8988T (cell line): ENCODE results near the gene ABLIM1.

ENCODE experiments used
- DNase-seq: peaks from one replicate; pipeline ENCODE4 v3.0.0; 2011

The ABLIM1 gene

DNA sequence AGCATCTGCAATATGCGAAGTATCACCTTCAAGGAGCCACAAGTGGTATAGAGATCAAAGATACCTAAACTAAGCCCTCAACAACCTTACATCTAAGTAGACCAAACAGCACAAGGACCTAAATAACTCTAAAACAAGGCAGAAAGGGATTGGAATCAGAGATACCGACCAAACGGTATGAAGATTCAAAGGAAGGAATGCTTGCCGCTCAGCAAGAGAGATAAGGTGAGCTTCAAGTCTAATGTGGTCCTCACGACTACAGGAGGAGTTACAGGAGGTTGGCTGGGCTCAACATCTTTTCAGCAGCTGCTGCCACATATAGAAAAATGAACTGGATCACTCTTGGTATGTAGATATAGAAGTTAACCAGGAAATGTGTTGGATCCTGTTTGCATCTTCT lies 11.6 kb downstream of the ABLIM1 start:
- DNase-seq: no peak

DNA sequence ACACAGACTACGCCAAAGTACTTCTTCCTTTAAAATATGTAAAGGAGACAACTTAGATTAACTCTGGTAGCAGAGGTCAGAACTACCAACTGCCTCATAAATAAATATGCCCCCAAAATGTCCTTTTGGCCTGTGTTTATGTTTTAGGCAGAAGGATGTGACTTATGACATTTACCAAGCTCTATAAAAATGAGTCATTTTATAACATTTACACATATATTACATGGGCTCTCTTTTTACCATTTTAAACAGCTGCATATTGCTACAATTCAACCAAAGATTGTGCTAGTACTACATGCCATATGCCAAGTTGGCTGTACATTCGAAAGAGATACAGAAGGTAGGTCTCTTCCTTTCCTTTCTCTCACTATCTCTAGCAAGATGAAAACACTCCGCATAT lies 12.4 kb downstream of the ABLIM1 start:
- DNase-seq: no peak

DNA sequence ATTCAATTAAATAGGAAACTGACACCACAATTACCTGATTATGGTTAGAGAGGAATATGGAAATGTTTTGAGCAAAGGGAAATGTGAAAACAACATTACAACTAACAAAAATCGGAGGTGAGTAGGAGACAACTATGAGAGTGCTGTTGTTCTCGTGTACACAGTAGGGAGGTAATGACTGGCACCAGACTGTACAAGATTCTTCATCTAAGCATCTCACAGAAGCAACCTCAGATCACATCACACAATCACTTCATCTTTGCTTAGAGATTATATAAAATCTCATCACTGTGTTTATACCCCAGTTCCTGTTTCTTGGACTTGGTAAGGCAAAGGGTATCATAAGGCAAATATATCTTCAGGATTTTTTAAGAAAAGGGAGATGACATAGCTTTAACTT lies 14.9 kb downstream of the ABLIM1 start:
- no peak for DNase-seq

DNA sequence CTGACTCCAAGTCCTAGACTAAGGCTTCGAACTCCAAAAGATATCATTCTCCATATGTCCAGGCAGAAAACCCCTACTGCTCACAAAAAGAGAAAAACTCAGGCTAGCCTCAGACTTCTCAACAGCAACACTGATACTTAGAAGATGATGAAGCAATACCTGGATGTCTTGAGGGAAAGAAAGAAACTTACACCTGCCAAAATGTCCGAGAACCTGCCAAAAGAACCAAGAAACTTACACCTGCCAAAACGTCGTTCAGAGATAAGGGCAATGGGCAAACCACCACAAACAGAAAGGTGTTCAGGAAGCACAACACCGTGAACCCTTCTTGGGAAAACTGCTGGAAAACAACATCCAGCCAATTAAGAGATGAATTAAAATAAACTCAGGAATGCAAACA lies 15.3 kb downstream of the ABLIM1 start:
- no peak for DNase-seq

DNA sequence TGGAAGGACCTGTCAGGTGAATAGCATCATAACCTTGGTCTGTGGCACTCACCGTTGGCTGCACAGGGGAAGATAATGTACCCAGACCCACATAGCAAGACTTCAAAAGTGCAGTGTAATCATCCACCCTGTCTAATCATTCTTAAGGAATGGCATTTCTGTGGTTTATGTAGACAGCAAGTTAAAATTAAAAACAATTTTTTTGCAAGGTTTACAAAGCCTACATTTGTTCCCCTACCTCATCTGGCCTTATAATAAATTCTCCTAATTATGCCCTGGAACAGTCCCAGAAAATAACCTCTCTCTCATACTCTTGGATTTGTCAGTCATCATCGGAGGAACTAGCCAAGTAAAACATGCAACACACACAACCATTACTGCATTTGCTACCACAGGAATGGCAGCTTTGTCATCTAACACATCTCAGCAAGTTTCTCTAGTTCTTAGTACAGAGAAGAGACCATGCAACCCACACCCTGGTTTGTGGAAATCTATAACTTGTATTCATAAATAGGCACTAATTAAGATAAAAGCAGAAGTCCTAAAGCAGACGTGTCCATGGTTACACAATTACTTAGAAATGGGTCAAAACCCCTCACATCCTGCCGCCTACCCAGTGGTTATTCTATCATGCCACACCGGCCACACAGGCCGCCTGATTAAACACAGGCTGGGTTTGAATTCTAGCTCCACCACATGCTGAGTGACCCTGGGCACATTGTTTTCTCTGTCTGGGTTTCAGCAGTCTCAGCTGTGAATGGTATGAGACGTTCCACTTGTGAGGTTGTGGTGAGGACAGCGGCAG lies 19.1 kb downstream of the ABLIM1 start:
- DNase-seq: no peak

DNA sequence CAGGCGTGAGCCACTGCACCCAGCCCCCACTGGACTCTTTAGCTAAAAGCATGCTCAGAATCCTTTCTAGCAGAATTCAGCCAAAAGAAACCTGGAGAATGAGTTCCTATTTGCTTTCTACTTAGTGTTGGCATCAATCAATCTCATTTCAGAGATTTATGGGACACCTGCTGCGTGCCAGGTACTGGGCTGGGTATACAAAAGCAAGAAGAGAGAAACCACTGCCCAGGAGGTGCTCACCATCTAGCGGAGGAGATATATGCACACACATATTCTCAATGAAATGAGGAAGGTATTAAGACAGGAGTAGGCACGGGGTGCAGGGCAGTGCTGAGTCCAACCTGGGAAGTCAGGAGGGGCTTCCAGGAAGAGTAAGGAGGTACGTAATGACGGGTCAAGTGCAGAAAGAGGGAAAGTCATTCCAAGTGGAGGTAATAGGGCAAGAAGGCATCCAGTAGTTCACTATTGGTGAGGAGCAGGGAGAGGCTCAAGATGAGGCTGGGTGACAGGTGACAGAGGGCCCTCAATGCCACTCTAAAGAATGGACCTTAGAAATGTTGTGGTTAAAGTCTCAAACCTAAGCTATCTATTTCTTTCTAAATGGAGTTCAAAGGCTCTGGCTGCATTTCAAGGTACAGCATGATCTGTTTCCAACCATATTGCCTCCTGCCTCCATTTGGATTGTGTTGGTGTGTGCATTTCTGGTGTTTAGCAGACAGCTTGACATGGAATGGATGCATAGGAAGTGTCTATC lies 22.1 kb downstream of the ABLIM1 start:
- DNase-seq: no peak

DNA sequence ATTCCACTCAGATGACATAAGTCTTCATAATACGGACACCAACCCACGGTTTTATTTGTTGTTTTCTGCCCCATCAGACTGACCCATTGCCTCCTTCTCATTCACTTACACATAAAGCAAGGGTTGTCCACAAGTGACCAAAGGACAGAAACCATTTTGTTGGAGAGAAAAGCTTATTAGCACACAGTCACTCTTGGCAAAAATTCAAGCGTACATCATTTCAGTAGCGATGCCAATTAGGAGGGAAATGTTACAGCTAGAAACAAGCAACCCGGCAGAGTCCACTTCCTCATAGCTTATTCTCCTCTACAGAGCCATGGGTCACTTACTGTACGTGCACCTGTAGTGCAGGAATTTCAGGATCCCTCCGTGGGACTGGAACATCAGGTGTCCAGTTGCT lies 23.0 kb downstream of the ABLIM1 start:
- no peak for DNase-seq

DNA sequence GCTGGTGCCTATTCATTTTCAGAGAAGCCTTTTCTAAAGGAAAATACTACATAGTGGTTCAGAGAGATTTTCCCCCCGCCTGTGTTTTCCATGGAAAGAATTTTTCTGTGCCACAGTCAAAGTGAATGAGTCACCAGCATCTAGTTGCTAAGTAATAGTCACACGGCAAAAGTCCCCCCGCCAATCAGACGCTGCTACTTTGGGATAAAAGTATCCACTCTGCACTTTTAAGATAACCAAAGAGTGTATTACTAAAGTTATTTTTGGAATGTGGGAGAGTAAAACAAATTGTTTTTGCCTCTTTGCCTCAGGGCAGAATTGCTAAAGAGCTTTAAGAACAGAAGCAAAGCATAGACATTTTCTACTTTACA lies 23.5 kb downstream of the ABLIM1 start:
- DNase-seq: no peak

DNA sequence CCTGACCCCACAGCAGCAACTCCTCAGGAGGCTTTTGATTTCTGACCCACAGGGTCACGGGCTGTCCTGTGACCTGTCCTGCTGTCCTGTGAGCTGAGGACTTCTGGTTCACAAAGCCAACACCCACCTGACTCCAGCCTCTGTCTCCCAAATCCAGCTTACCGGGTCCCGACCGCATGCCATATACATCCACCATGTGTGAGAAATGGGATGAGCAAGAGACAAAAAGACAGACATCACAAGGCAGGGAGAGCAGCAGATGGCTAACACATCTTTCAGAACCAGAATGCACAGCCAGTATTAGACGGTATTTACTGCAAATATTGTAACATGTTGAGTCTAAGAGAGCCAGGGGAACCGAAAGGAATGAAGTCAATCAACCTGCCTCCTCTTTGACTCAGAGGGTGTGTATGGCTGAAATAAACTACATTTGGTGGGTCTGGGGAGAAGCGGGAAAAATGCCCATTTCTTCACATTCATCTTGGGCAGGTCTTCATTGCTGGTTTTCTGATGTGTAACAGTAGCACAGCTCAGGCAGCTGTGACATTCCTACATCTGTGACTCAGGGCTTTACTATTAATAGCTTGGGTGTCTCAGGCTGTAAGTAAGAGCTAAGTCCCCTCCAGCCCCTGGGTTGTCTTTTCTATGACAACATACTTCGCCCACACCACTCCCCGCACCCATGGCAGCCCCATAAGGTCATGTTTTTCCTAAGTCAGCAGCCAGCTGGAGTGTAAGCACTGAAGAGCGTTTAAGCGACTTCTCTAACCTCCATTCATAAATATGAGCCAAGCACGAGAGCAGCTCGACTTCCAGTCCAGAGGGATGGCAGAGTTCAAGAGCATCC lies 25.0 kb downstream of the ABLIM1 start:
- DNase-seq: peak; percentile 63

DNA sequence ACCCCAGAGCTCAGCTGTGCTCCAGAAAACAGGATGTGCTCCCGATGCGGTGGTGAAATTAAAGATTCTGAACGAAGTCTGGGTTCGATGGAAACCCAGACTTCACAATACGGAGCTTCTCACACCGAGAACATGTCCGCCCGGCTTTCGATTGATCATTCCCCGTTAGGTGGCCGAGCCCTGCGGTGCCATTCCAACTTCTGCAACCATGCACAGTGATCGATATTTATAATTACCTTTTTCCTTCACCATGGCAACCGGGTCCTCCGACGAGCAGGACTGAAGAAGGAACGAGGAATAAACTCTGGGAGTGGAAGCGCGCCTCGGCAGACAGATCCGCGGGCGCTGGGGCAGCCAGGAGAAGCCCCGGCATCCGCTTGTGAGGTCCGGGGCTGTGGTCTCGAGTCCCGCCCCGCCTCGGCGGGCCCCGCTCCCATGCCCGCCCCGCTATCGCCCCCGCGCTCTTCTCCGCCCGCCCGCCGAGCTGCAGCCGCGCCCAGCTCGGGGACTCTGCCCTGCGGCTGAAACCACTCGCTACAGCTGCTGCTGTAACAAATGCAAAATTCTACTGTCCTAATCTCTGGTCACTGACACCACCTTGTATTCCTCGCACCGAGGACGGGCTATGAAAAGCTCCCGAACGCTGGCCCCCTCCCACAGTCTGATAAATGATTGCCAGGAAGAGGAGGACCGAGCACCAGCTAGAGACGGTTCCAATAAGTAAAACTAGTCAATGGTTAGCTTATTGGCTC lies 26.2 kb downstream of the ABLIM1 start:
- no peak for DNase-seq

DNA sequence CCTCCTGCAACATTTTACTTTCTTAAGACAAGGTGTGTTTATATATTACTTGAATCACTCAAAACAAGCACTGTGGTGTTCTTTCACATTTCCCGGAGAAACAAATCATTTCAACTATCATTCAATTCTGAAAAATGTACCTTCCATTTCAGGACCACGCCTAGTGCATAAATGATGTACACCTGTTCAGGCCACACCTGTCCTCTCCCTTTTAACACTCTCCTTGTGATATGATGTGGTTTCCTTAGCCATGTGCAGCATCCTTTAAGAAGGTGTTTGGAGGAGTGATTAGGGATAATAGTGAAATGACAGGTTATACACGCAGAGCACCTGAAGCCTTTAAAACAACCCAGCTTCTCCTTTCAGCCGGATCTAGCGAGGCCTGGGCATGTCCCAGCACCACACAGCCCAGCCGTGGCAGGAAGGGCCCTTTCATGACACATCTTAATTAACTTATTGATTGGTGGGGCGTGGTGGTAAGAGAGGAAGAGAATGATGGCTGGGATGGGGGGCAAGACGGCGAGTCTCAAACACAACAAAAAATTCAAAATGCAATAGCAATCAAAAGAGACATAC lies 26.9 kb downstream of the ABLIM1 start:
- DNase-seq: no peak

DNA sequence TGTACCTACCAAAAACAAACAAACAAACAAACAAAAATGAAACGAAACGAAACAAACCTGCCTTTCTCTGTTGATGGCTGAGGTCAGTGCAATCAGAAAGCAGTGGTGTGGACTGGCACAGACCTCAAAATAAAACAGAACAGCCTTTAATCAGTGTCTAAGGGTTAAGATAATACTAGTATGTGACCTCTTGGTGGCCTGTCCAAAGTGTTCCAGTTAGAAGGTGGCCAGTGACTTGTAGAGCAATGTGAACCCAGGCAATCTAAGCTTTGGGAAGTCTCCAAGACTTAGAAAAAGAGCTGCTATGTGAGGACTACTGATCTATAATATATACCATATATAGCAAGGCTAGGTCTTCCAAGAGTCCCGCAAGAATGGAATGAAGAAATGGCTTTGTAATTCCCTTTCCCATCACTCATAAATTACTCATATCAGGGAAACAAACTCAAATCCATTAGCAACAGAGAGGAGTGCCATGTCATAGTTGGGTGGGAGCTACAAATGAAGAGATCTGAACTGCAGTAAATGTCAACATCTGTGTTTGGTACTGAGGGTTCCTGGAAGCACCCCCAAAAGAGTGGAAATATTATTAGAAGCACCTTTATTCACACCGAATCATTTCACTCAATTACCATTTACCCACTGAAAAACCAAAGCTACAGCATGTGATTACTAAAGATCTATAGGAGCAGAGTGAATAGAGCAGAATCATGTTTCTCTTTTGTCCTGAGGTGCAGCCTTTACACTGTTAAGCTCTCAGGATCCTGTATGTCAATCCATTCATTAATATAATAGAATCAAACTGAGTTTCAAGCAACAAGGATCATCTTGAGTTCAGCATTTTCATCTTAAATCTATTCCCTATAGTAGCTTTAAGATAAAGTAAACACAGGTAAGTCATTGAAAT lies 28.0 kb downstream of the ABLIM1 start:
- DNase-seq: no peak

DNA sequence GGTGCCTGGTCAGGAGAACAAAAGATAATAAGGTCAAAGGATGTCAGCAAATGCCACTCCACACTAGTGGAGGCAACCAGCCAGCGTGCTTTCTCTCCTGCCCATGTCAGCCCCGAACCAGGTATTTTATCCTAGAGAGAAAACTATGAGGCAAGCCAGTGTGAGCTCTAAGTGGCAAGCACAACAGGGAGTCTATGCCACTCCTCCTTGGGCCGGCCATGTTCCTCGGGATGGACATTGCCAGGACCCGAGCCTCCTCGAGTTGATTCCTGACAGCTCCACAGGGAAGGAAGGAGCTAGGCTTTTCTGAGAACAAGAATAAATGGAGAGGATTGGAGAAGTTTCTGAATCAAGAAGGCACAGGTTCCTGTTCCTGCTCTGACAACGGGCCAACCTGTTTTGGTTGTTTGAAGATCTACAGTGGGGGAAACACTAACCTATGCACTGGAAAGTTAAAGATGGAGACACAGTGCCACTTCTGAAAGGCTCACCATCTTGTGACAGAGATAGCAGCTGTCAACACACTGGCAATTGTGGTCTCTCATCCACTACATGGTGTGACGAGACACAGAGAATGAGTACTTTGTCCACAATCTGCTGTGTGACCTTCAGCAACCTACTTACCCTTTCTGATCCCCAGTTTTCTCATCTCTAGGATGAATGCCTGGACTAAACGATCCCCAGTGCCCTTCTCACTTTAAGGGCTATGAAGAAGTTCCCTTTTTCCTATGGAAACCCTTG lies 28.8 kb downstream of the ABLIM1 start:
- no peak for DNase-seq

DNA sequence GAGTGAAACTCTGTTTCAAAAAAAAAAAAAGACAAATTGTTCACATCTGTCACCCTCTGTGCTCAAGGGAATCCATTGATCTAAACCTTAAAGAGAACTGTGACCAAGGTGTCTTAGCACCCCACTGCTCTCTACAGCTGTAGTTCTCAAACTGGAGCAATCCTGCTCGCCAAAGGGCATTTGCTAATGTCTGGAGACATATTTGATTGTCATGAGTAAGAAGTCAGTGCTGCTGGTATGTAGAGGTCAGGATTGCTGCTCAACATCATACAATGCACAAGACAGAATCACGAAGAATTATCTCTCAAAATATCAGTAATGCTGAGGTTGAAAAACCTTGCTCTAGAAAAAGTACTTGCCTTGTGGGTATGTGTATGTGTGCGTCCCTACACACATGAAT lies 30.0 kb downstream of the ABLIM1 start:
- DNase-seq: no peak

DNA sequence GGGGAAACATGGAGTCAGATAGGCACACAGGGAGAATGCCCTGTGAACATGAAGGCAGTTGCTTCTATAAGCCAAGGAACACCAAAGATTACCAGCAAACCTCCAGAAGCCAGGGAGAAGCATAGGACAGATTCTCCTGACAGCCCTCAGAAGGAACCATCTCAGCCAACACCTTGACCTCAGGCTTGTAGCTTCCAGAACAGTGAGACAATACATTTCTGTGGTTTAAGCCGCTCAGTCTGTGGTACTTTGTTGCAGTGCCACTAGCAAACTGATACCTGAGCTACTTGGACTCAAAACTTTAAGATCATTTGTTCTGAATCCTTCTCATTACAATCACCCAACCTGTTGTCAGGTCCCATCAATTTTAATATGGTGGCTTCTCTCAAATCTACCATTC lies 31.2 kb downstream of the ABLIM1 start:
- no peak for DNase-seq

DNA sequence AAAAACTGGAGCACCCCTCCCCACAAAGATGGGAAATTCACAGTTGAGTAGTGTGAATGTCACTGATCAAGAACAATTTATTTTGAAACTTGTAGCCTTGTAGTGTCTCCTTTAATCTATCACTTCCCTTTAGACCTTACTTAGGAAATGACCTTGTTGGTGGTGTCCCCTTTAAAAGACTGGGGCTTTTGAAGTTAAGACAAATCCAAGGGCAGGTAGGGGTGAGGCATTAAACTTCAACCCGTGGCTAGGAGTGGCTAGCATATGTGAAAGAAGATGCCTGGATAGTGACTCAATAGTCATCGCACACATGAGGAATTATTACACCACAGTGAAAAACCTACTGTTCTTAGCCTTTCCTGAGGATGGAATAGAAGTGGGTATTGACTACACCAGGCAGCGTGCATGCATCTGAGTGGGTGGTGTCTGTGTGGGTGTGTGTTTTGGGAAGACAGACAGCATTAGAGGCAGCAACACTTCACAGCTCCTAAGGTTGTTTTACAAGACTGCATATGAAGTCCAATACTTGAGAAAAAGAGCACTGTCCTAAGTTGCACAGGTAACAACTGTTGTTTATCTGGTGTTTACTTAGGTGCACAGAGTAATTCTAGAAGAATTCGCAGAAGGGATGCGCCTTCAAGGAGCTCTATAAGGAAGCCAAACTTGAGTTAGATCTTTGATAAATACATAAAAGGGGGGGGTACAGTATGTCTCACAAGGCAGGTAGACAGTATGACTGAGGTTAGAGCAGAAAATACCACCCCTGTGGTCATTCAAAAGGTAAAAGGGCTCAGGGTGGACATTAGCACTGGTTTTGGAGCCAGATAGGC lies 32.9 kb downstream of the ABLIM1 start:
- DNase-seq: no peak

DNA sequence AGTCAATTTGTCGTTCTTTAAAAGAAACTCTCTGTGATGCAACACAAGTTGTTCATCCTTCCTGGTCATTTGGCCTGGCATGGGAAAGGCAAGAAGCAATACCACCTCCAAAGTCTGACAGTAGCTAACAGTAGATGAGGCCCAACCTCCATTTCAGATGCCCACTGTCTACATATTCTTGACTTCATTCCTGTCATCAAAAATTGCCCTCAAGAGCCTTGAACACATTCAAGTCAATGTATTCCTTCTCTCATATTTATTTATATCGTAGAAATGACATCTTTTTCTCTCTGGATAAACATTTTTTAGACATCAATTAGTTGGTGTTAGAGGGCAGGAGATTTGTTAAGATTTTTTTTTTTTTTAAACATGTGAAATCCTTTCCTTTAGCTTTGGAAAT lies 33.7 kb downstream of the ABLIM1 start:
- no peak for DNase-seq

DNA sequence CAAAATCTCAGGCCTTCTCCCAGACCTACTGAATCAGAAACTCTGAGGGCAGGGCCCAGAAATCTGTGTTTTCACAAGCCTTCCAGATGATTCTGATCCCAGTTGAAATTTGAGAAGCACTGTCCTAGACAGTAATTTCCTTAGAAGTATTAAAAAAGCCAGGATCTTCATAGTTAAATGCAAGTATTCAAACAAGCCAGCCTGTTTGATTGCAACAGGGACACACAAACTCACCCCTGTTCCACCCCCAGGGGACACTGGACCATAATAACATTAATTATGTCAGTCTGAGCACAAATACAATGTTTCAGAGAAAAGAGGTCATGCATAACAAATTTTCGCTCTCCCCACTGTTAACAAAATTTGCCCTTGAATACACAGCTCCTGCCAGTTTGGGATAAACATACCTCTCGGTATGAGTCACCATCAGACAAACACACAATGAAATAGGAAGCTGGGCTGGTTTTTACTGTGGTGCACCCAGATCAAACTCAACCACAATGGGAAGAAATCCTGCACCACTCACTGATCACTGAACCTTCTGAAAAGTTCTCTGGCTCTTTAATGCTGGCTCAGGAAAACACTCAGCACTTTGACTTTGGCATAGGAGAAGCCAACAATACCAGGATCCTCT lies 34.3 kb downstream of the ABLIM1 start:
- no peak for DNase-seq

DNA sequence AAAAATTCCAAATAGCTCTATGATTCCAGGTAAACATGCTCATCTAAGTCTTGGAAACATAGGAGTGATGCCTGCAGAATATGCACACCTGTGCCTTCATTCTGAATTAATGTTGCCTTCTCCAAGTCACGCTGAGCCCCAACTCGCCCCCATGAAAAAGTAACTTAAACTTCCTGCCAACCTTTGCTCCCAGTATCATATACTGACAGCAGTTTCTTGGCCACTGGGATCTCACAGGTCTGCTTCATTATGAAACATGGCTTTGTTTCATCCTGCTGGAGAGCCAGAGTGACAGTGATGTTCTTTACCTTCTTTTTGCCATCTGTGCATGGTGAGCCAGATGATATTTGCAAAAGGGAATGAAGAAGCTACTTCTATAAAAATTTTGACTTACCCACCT lies 34.9 kb downstream of the ABLIM1 start:
- DNase-seq: no peak
